ENCODE measurements around the gene EYA4.
A peak's percentile ranks its signal among the peaks of the same experiment; 100 is the strongest.
"Not testable (repeated sequence)": the region's sequence is repeated elsewhere in the genome, so short reads cannot be mapped to it uniquely, and the experiment has no call there.

Gene EYA4

DNA sequence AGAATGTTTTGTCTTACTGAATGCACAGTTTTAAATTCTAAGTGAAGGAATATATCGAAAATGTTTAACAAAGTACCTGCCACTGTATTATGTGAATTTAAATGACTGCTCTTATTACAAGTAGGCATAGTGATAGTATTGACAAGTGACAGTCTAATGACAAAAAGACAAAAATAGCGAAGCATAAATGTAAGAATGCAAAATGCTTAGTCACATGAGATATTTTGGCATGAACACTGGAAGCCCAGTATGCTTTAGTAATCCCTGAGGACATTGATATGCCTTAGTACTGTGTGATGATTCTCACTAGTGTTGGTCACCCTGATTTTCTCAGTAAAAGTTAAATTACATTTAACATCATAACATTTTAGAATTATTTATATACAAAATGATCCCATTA lies 153.5 kb downstream of the EYA4 start:
- Histone ChIP-seq H3K27ac (no peak overlapping the region), H3K9me3 (ENCODE audit: low read depth, low read length) (no peaks in the 10 kb centered on the region), H3K9ac (ENCODE audit: insufficient read length) (no peak overlapping the region), H3K4me3 (no peak overlapping the region), H3K36me3 (ENCODE audit: insufficient read depth, low read length) (no peaks in the 10 kb centered on the region)
- no peak for DNase-seq (ENCODE audit: low read depth, low spot score)
- TF ChIP-seq EZH2 (IDR thresholded peaks at IDR 0.05) (no peak), FOXP2 (optimal IDR thresholded peaks at IDR 0.05; ENCODE audit: control extremely low read depth, extremely low read length, insufficient read depth) (no peak), POLR2AphosphoS5 (IDR thresholded peaks at IDR 0.05; ENCODE audit: borderline replicate concordance, low read depth, low read length) (no peak)

DNA sequence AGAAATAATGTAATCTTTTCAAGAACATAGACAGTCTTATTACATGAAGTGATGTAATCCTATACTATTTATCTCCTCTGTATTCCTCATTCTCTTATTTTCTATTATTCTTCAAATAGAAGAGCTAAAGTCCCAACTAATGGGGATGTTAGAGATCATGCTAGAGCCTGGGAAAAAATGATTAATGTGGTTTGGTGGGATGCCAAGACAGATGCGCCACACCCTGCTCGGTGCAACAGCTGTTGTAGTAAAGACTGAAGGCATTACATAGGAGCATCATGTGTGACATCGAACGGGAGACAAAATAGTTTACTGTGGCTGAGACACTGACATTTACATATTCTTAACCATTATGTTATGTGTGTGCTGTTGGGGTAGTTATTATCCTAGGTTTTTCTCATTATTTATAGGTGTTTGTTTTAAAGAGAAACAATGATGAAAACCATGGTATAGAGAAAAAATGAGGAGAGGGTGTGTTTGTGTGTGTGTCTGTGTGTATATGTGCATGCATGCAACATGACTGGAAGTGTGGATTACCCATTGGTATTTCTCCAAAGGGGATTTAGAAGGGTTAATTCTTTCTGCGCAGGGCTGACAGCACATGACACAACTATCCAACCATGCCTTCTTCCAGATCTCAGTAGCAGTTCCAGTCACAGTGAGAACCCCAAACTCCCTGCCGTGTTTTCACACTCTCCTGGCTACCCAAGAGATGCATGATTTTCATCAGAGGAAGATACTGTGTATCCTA lies 155.3 kb downstream of the EYA4 start:
- TF ChIP-seq EZH2 (IDR thresholded peaks at IDR 0.05) (no peak), FOXP2 (optimal IDR thresholded peaks at IDR 0.05; ENCODE audit: control extremely low read depth, extremely low read length, insufficient read depth) (no peak), POLR2AphosphoS5 (IDR thresholded peaks at IDR 0.05; ENCODE audit: borderline replicate concordance, low read depth, low read length) (no peak)
- no peak overlapping the region for H3K27ac ChIP-seq
- H3K4me3 ChIP-seq, result no peak overlapping the region
- H3K9ac ChIP-seq (ENCODE audit: insufficient read length), result no peak overlapping the region
- H3K9me3 ChIP-seq (ENCODE audit: low read depth, low read length), result no peaks in the 10 kb centered on the region
- no peaks in the 10 kb centered on the region for H3K36me3 ChIP-seq (ENCODE audit: insufficient read depth, low read length)
- no peak for DNase-seq (ENCODE audit: low read depth, low spot score)

DNA sequence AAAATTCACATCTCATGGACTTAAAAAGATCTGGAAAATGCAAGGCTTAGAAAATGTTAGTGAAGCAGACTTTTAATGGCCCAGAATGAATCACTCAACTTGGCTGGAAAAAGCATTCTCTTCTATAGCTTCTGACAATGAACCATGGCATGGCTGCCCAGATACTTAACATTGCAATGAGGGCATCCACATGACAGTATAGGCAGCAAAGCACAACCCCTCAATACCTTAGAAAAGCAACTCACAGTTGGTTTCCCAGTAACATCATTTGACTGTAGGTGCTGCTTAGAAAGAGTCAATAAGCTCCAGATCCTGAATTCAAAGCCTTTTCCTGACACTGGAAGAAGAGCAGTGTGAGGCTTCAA lies 155.8 kb downstream of the EYA4 start:
- TF ChIP-seq FOXP2 (optimal IDR thresholded peaks at IDR 0.05; ENCODE audit: control extremely low read depth, extremely low read length, insufficient read depth) (no peak), EZH2 (IDR thresholded peaks at IDR 0.05) (no peak), POLR2AphosphoS5 (IDR thresholded peaks at IDR 0.05; ENCODE audit: borderline replicate concordance, low read depth, low read length) (no peak)
- no peak for DNase-seq (ENCODE audit: low read depth, low spot score)
- Histone ChIP-seq H3K27ac (no peak overlapping the region), H3K4me3 (no peak overlapping the region), H3K9ac (ENCODE audit: insufficient read length) (no peak overlapping the region), H3K9me3 (ENCODE audit: low read depth, low read length) (no peaks in the 10 kb centered on the region), H3K36me3 (ENCODE audit: insufficient read depth, low read length) (no peaks in the 10 kb centered on the region)

DNA sequence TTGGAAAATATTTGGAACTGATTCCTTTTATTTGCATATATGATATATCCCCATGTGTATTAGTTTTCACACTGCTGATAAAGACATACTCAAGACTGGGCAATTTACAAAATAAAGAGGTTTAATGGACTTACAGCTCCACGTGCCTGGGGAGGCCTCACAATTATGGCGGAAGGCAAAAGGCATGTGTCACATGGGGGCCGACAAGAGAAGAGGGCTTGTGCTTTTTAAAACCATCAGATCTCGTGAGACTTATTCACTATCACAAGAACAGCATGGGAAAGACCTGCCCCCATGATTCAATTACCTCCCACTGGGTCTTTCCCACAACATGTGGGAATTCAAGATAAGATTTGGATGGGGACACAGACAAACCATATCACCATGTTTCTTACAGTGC lies 156.4 kb downstream of the EYA4 start:
- not testable (repeated sequence) for H3K9me3 ChIP-seq (ENCODE audit: low read depth, low read length); DNase-seq (ENCODE audit: low read depth, low spot score); H3K4me3 ChIP-seq; H3K36me3 ChIP-seq (ENCODE audit: insufficient read depth, low read length); H3K9ac ChIP-seq (ENCODE audit: insufficient read length); H3K27ac ChIP-seq

DNA sequence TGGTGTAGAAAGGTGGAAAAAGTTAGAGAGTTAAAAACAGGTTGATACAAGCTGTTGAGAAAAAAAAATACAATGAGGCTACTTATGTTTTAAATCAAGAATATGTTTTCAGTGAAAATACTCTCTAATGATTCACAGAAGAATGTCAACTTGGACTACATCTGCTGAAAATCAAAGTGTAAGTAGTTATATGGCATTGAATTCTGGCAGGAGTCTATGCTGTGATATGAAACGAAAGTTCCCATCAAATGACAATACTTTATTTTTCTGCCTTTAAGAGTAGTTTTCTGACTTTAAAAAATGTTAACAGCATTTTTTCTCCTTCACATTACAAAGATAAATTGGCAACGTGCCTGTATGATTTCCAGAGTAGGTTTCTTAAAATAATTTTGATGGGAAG lies 158.3 kb downstream of the EYA4 start:
- DNase-seq (ENCODE audit: low read depth, low spot score), result no peak
- no peaks in the 10 kb centered on the region for H3K36me3 ChIP-seq (ENCODE audit: insufficient read depth, low read length)
- TF ChIP-seq POLR2AphosphoS5 (IDR thresholded peaks at IDR 0.05; ENCODE audit: borderline replicate concordance, low read depth, low read length) (no peak), FOXP2 (optimal IDR thresholded peaks at IDR 0.05; ENCODE audit: control extremely low read depth, extremely low read length, insufficient read depth) (no peak), EZH2 (IDR thresholded peaks at IDR 0.05) (no peak)
- H3K9ac ChIP-seq (ENCODE audit: insufficient read length), result no peak overlapping the region
- peak overlapping the region; percentile 4; the same call in 1 of the 2 replicates for H3K27ac ChIP-seq
- H3K9me3 ChIP-seq (ENCODE audit: low read depth, low read length), result no peaks in the 10 kb centered on the region
- H3K4me3 ChIP-seq, result no peak overlapping the region

DNA sequence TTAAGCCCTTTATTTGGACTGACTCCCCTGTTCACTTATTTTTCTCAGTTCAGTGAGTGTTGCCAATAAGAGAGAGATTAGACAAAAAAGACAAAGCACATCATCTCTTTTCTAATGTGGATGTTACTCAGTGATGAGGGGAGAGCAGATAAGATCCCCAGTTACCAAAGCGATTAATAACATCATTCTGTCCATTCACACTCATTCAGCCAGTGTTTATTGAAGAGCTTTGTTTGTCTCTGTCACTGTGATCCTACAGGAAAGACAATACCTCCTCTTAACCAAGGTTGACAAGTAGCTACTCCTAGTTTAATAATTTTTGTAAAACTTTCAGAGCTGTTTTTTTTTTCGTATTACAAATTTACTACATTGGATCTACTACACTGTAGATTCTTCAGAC lies 163.0 kb downstream of the EYA4 start:
- no peak overlapping the region for H3K9ac ChIP-seq (ENCODE audit: insufficient read length)
- TF ChIP-seq FOXP2 (optimal IDR thresholded peaks at IDR 0.05; ENCODE audit: control extremely low read depth, extremely low read length, insufficient read depth), result no peak
- no peak for TF ChIP-seq EZH2 (IDR thresholded peaks at IDR 0.05)
- TF ChIP-seq POLR2AphosphoS5 (IDR thresholded peaks at IDR 0.05; ENCODE audit: borderline replicate concordance, low read depth, low read length), result no peak
- H3K4me3 ChIP-seq, result no peak overlapping the region
- H3K9me3 ChIP-seq (ENCODE audit: low read depth, low read length), result no peaks in the 10 kb centered on the region
- no peak overlapping the region for H3K27ac ChIP-seq
- DNase-seq (ENCODE audit: low read depth, low spot score), result no peak
- no peaks in the 10 kb centered on the region for H3K36me3 ChIP-seq (ENCODE audit: insufficient read depth, low read length)

DNA sequence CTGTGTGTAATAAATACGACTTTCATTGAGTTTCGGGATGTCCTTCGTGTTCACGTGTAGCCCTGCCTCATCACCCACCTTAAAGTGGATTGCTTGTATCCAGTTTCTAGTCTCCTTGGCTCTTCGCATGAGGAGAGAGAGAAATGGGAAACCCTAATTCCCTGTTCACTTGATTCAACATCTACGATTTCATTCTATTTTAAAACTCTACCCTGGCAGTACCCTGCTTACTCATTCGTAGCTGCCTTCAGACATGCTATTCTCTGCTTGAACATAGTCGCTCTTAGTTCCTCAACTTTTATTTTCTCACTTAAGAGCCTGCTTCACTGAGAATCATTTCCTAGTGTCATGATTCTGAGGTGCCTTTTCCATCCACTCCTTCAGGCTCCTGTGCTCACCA lies 163.6 kb downstream of the EYA4 start:
- H3K4me3 ChIP-seq, result no peak overlapping the region
- no peaks in the 10 kb centered on the region for H3K36me3 ChIP-seq (ENCODE audit: insufficient read depth, low read length)
- TF ChIP-seq POLR2AphosphoS5 (IDR thresholded peaks at IDR 0.05; ENCODE audit: borderline replicate concordance, low read depth, low read length) (no peak), FOXP2 (optimal IDR thresholded peaks at IDR 0.05; ENCODE audit: control extremely low read depth, extremely low read length, insufficient read depth) (no peak), EZH2 (IDR thresholded peaks at IDR 0.05) (no peak)
- no peak overlapping the region for H3K9ac ChIP-seq (ENCODE audit: insufficient read length)
- H3K27ac ChIP-seq, result no peak overlapping the region
- DNase-seq (ENCODE audit: low read depth, low spot score), result no peak
- H3K9me3 ChIP-seq (ENCODE audit: low read depth, low read length), result no peaks in the 10 kb centered on the region

DNA sequence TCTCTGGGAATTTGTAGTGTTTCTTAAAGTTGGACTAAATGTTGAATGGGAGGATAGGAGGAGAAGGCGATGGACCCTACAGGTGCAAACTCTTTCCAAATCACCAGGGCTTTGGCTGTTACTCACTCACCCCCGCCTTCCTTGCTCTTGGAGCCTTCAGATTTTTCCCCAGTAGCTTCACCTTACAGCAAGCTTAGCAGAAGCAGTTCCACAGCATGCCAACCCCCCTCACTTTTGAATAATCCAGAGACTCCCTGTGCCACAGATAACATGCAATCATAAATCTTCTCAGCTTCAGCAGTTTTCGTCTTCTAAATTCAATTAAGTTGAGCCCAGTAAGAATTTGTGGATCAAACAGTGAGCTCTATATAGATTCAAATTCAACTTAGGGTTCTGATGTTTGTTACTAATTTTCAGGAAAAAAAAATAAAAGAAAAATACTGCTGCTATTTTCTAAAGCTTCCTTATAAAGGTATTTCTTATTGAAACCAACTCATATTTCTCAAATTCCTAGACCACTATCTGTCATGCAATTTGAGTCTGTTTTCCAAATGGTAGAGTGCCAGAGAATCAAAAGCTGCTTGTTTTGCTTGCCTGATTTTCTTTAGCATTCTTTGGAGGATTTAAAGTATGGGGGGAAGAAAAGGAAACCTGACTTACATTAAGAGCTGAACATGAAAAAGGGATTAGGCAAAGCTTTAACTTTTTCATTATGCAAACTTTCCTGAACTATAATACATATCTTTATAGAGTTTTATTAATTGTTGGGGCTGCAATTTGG lies 166.4 kb downstream of the EYA4 start:
- H3K36me3 ChIP-seq (ENCODE audit: insufficient read depth, low read length), result no peaks in the 10 kb centered on the region

More for the DNA sequence above, 166.4 kb downstream of the EYA4 start:
- Histone ChIP-seq H3K9me3 (ENCODE audit: low read depth, low read length) (no peaks in the 10 kb centered on the region), H3K27ac (peak overlapping the region; percentile 82), H3K9ac (ENCODE audit: insufficient read length) (peak overlapping the region; percentile 12), H3K4me3 (no peak overlapping the region)
- DNase-seq (ENCODE audit: low read depth, low spot score), result no peak
- TF ChIP-seq FOXP2 (optimal IDR thresholded peaks at IDR 0.05; ENCODE audit: control extremely low read depth, extremely low read length, insufficient read depth), result no peak
- TF ChIP-seq EZH2 (IDR thresholded peaks at IDR 0.05), result no peak
- no peak for TF ChIP-seq POLR2AphosphoS5 (IDR thresholded peaks at IDR 0.05; ENCODE audit: borderline replicate concordance, low read depth, low read length)

Data from SK-N-MC (cell line).